ENCODE measurements around the gene CEP70.
"Not testable (repeated sequence)": the region's sequence is repeated elsewhere in the genome, so short reads cannot be mapped to it uniquely, and the experiment has no call there.

GRCh38 chr3:138486580-138486979, 107.5 kb downstream of the CEP70 start:
- not testable (repeated sequence) for TF ChIP-seq POLR2A, CTCF (IDR thresholded peaks at IDR 0.05)
